Nephron (organoid): ENCODE measurements around the gene SLC2A13.
A peak's percentile ranks its signal among the peaks of the same experiment; 100 is the strongest.

Experiments
- H3K27ac Mint-ChIP-seq, 3 experiments: 2 replicates each; pipeline ENCODE4 v1.8.0; 2020; ENCODE audit warnings: mixed read lengths in 3 of 3, mild to moderate bottlenecking in 2 of 3, moderate library complexity in 1 of 3
- H3K27me3 Mint-ChIP-seq: 2 replicates; pipeline ENCODE4 v1.8.0; 2021; ENCODE audit warnings: low read depth, mild to moderate bottlenecking, moderate library complexity, mixed read lengths
- H3K36me3 Mint-ChIP-seq: 2 replicates; pipeline ENCODE4 v1.8.0; 2020; ENCODE audit warnings: low read depth, mixed read lengths
- H3K4me1 Mint-ChIP-seq: 2 replicates; pipeline ENCODE4 v1.8.0; 2020; ENCODE audit warnings: mixed read lengths
- H3K4me3 Mint-ChIP-seq, 3 experiments: 2 replicates each; pipeline ENCODE4 v1.8.0; 2020; ENCODE audit warnings: mild to moderate bottlenecking in 3 of 3, mixed read lengths in 3 of 3, moderate library complexity in 2 of 3
- H3K9me3 Mint-ChIP-seq: 2 replicates; pipeline ENCODE4 v1.8.0; 2020; ENCODE audit warnings: mixed read lengths
- TF ChIP-seq, protein P1 (sequence below), 3 experiments: fragments of 200-600 bp; sonication (generic); IDR thresholded peaks; one replicate each; pipeline ENCODE4 v1.5.0; 2021; ENCODE audit warnings: antibody characterized with exemption in 3 of 3; ENCODE audit not compliant: unreplicated experiment in 3 of 3

Gene SLC2A13

GRCh38 chr12:39805651-39806050, 300.2 kb downstream of the SLC2A13 start:
- Mint-ChIP-seq H3K27ac (no peak overlapping the region), H3K9me3 (peaks cover 3% of the 10 kb centered on the region), H3K4me3 (no peak overlapping the region), H3K4me1 (no peaks in the 10 kb centered on the region), H3K27me3 (no peaks in the 10 kb centered on the region), H3K36me3 (peaks cover 4% of the 10 kb centered on the region)
- TF ChIP-seq, protein P1, sequence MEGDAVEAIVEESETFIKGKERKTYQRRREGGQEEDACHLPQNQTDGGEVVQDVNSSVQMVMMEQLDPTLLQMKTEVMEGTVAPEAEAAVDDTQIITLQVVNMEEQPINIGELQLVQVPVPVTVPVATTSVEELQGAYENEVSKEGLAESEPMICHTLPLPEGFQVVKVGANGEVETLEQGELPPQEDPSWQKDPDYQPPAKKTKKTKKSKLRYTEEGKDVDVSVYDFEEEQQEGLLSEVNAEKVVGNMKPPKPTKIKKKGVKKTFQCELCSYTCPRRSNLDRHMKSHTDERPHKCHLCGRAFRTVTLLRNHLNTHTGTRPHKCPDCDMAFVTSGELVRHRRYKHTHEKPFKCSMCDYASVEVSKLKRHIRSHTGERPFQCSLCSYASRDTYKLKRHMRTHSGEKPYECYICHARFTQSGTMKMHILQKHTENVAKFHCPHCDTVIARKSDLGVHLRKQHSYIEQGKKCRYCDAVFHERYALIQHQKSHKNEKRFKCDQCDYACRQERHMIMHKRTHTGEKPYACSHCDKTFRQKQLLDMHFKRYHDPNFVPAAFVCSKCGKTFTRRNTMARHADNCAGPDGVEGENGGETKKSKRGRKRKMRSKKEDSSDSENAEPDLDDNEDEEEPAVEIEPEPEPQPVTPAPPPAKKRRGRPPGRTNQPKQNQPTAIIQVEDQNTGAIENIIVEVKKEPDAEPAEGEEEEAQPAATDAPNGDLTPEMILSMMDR (IDR thresholded peaks at IDR 0.05; ENCODE audit: unreplicated experiment in 3 of 3), result no peak

DNA sequence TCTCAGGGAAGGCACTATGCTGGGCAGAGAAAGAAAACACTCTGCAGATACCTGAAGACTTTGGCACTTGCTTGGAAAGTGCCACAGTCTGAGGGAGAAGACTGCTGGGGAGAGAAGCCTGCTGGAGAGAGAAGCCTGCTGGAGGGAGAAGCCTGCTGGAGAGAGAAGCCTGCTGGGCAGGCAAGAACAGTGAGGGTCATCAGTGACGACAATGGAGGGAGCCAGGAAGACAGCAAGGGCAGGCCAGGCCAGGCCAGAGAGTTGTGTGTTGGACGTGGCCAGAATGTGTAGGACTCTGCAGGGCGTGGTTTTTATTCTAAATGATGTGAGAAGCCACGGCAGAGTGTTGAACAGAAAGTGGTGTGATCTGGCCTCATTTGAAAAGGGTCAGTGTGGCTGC, 301.0 kb downstream of the SLC2A13 start:
- H3K9me3 Mint-ChIP-seq, result no peaks in the 10 kb centered on the region
- no peaks in the 10 kb centered on the region for H3K4me1 Mint-ChIP-seq
- no peak overlapping the region for H3K4me3 Mint-ChIP-seq
- TF ChIP-seq, protein P1 (IDR thresholded peaks at IDR 0.05; ENCODE audit: unreplicated experiment in 3 of 3), result no peak
- H3K27me3 Mint-ChIP-seq, result no peaks in the 10 kb centered on the region
- H3K36me3 Mint-ChIP-seq, result peaks cover 4% of the 10 kb centered on the region
- peak overlapping the region in 1 of 3 experiments; percentile 14 for H3K27ac Mint-ChIP-seq

- Mint-ChIP-seq H3K9me3 (no peaks in the 10 kb centered on the region), H3K4me1 (no peaks in the 10 kb centered on the region), H3K27me3 (no peaks in the 10 kb centered on the region), H3K4me3 (no peak overlapping the region), H3K27ac (peak overlapping the region in 1 of 3 experiments; percentile 14), H3K36me3 (peaks cover 6% of the 10 kb centered on the region)
- TF ChIP-seq, protein P1 (IDR thresholded peaks at IDR 0.05; ENCODE audit: unreplicated experiment in 3 of 3), result no peak
Measured at GRCh38 chr12:39804479-39804878, 301.4 kb downstream of the SLC2A13 start.

DNA sequence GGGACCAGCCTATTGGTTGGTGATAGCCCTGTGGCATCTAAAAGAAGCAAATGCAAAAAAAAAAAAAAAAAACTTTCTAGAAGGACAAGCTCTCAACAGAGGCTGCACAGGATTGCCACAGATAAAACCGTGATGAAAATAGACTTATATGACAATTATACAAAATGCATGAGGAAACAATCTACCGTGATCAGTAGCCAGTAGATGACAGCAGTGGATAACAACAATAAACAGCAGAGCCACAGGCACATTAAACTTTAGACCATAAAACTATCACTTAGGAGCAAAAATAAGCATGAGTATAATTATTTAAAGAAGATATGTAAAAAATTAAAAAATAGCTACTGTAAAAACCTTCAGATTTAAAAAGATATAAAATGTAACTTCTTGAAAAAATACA, 302.7 kb downstream of the SLC2A13 start:
- no peaks in the 10 kb centered on the region for H3K9me3 Mint-ChIP-seq
- H3K27me3 Mint-ChIP-seq, result no peaks in the 10 kb centered on the region
- H3K4me1 Mint-ChIP-seq, result no peaks in the 10 kb centered on the region
- TF ChIP-seq, protein P1 (IDR thresholded peaks at IDR 0.05; ENCODE audit: unreplicated experiment in 3 of 3), result no peak
- H3K36me3 Mint-ChIP-seq, result peaks cover 4% of the 10 kb centered on the region
- no peak overlapping the region for H3K27ac Mint-ChIP-seq
- no peak overlapping the region for H3K4me3 Mint-ChIP-seq

DNA sequence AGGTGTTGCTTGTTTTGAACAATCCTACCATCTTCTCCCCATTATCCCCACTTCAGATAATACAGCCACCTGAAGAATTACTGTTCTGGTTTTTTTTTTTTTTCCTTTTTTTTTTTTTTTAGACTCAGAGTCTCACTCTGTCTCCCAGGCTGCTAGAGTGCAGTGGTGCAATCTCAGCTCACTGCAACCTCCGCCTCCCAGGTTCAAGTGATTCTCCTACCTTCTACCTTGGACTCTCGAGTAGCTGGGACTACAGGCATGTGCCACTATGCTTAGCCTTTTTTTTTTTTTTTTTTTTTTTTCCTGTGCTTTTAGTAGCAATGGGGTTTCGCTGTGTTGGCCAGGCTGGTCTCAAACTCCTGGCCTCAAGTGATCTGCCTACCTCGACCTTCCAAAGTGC, 306.9 kb downstream of the SLC2A13 start:
- TF ChIP-seq, protein P1 (IDR thresholded peaks at IDR 0.05; ENCODE audit: unreplicated experiment in 3 of 3), result no peak
- Mint-ChIP-seq H3K9me3 (no peaks in the 10 kb centered on the region), H3K27me3 (no peaks in the 10 kb centered on the region), H3K4me1 (no peaks in the 10 kb centered on the region), H3K4me3 (no peak overlapping the region), H3K27ac (no peak overlapping the region), H3K36me3 (peaks cover 4% of the 10 kb centered on the region)

DNA sequence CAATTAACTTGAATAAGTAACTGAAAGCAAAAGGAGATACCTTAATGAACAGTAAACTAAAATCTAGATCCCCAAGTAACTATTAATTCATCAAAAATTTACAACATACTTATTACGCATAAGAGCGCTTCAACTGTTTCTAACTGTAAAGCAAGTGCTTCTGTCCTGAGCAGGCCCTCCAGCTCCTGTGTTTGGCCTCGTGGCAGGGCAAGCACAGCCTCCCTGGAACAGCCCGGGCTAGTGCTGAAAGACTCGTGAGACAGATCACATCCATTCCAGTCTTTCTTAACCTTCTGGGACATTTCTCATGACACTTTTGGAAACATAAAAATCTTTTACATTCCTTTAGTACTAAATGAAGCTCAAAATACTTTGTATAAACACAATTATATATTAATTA, 307.5 kb downstream of the SLC2A13 start:
- no peak overlapping the region for H3K27ac Mint-ChIP-seq
- peaks cover 4% of the 10 kb centered on the region for H3K36me3 Mint-ChIP-seq
- H3K4me1 Mint-ChIP-seq, result no peaks in the 10 kb centered on the region
- H3K4me3 Mint-ChIP-seq, result no peak overlapping the region
- TF ChIP-seq, protein P1 (IDR thresholded peaks at IDR 0.05; ENCODE audit: unreplicated experiment in 3 of 3), result no peak
- H3K9me3 Mint-ChIP-seq, result no peaks in the 10 kb centered on the region
- no peaks in the 10 kb centered on the region for H3K27me3 Mint-ChIP-seq
